VCaP (cell line): ENCODE results near the gene TNFRSF12A.

Experiments used
- H3K27ac ChIP-seq: fragments of 450-650 bp; 2 replicates; pipeline ENCODE4 v1.5.1; 2017
- TF ChIP-seq, protein P1 (sequence below): fragments of 450-650 bp; conservative IDR thresholded peaks from 2 replicates; pipeline ENCODE4 v1.5.1; 2017; ENCODE audit warnings: mild to moderate bottlenecking, moderate library complexity

The TNFRSF12A gene

GRCh38 chr16:3007059-3007956 is 12.9 kb upstream of the TNFRSF12A start:
- H3K27ac ChIP-seq: no peak overlapping the region
- TF ChIP-seq, protein P1, sequence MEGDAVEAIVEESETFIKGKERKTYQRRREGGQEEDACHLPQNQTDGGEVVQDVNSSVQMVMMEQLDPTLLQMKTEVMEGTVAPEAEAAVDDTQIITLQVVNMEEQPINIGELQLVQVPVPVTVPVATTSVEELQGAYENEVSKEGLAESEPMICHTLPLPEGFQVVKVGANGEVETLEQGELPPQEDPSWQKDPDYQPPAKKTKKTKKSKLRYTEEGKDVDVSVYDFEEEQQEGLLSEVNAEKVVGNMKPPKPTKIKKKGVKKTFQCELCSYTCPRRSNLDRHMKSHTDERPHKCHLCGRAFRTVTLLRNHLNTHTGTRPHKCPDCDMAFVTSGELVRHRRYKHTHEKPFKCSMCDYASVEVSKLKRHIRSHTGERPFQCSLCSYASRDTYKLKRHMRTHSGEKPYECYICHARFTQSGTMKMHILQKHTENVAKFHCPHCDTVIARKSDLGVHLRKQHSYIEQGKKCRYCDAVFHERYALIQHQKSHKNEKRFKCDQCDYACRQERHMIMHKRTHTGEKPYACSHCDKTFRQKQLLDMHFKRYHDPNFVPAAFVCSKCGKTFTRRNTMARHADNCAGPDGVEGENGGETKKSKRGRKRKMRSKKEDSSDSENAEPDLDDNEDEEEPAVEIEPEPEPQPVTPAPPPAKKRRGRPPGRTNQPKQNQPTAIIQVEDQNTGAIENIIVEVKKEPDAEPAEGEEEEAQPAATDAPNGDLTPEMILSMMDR: no peak

DNA sequence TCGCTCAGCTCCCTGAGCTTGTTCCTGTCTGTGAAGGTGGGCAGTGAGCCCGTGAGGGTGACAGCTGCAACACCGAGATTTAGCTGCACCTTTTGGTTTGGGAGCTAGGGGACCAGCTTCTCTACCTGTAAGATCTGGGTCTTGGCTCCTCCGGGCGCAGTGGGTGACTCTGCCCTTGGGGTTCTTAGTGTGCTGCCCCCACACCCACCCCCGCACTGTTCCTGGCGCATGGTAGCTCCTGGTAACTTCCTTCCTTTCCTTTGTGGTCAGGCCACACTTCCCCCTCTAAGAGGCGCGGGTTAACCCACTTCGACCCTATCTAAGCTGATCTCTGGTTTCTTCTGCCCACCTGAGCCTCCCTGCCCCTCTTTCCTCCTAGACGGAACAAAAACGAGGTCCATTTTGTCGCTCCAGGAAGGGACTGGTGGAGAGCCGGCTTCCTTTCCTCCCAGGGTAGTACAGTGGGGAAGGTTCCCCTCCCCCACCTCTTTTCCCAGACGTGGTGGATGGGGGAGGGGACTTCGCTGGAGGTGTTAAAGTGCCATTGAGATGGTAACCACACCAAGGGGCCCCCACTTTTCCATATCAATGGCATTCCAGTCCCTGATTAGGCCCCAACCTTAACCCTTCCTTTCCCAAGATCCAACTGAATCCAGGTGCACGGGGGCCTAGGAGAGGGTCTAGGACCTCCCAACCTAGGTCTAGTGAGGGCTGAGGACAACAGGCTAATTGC is 12.0 kb upstream of the TNFRSF12A start:
- TF ChIP-seq, protein P1: no peak
- H3K27ac ChIP-seq: no peak overlapping the region

- TF ChIP-seq, protein P1: no peak
- H3K27ac ChIP-seq: no peak overlapping the region
These were observed 11.5 kb upstream of the TNFRSF12A start for GRCh38 chr16:3008690-3009037.

DNA sequence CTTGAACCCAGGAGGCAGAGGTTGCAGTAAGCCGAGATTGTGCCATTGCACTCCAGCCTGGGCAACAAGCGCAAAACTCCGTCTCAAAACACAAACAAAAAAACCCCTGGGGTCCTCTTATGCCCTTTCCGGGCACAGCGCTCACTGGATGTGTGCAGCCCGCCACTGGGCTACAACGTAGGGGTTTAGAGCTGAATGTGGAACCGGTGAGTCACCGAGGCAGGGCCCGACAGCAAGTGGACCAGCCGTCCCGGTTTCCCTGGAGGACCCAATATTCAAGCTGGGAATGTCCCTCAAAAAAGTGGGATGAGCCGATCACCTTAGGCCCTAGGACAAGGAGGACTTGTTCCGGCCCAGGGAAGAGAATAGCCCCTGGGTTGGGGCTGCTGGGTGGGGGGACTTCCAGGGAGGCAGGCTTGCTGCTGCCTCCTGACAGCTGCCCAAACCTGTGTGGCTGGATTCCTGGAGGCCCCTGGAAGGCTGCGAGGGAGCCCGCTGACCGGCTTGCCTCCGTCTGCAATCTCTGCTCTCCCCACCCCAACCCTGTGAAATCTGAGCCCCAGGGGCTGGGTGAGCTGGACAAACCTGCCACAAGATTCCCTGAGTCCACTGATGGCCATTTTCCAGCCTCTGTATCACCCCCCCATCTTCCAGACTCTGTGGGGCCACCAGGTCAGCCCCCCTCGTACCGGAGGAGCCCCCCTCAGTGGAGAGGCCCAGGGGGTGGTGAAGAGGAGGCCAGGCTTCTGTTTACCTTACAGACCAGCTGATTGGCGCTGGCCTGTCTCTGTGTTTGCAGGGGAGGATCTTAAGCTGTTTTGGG is 10.4 kb upstream of the TNFRSF12A start:
- TF ChIP-seq, protein P1: no peak
- peak overlapping the region; percentile 51 for H3K27ac ChIP-seq

DNA sequence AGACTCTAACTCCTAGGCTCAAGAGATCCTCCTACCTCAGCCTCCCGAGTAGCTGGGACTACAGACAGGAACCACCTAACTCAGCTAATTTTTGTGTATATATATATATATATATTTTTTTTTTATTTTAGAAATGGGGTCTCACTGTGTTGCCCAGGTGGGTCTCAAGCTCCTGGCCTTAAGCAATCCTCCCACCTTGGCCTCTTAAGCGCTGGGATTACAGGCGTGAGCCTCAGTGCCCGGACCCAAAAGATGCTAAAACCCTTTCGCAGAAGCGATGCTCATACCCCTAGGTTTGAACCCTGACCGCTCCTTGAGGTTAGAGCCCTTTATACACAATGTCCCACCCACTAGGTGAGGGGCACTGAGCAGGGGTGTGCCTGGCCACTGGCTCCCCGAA is 9.7 kb upstream of the TNFRSF12A start:
- H3K27ac ChIP-seq: peak overlapping the region; percentile 51
- TF ChIP-seq, protein P1: no peak

- no peak overlapping the region for H3K27ac ChIP-seq
- TF ChIP-seq, protein P1: no peak
These were observed 7.9 kb upstream of the TNFRSF12A start for GRCh38 chr16:3012246-3012645.
